C4-2B (cell line): ENCODE measurements around the gene KLHDC8A.
A peak's percentile ranks its signal among the peaks of the same experiment; 100 is the strongest.

Experiments
- ZFX ChIP-seq: fragments of 450-650 bp; IDR thresholded peaks from 2 replicates; pipeline ENCODE4 v1.6.1; 2017
- TF ChIP-seq, protein P1 (sequence below): fragments of 450-650 bp; conservative IDR thresholded peaks from 2 replicates; pipeline ENCODE4 v1.5.1; 2017; ENCODE audit warnings: mild to moderate bottlenecking

DNA sequence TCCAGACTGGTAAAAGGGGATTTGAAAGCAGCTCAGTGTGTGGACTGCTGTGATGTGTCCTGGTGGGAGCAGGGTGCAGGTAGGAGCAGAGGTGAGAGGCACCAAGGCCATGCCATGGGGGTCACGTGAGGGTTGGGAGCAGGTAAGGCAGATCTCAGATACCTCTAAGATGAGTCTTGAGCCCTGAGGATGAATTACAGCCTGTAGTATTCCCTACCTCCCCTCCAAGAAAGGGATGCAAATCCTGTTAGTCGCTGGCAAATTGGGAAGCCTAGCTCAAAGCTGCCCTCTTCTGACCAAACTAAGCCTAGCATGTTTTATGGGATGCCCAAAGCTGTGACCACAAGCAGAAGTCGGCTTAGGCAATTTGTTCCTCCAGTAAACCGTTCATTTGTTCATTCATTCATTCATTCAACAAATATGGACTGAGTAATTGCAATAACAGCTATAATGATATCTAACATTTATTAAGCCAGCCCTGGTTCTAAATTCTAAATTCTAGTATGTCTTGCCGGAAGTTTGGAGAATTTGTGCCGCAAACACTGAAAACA is 31.3 kb downstream of the KLHDC8A start:
- TF ChIP-seq, protein P1, sequence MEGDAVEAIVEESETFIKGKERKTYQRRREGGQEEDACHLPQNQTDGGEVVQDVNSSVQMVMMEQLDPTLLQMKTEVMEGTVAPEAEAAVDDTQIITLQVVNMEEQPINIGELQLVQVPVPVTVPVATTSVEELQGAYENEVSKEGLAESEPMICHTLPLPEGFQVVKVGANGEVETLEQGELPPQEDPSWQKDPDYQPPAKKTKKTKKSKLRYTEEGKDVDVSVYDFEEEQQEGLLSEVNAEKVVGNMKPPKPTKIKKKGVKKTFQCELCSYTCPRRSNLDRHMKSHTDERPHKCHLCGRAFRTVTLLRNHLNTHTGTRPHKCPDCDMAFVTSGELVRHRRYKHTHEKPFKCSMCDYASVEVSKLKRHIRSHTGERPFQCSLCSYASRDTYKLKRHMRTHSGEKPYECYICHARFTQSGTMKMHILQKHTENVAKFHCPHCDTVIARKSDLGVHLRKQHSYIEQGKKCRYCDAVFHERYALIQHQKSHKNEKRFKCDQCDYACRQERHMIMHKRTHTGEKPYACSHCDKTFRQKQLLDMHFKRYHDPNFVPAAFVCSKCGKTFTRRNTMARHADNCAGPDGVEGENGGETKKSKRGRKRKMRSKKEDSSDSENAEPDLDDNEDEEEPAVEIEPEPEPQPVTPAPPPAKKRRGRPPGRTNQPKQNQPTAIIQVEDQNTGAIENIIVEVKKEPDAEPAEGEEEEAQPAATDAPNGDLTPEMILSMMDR = peak; percentile 81
- no peak for TF ChIP-seq ZFX
